Activated CD8-positive, alpha-beta memory T cell treated with anti-CD3 and anti-CD28 coated beads, Interleukin-2, amount 50 U/mL, for 24 hours (primary cell): ENCODE measurements around the gene SMCO2.

Experiments used
- DNase-seq: peaks from one replicate; pipeline ENCODE4 v3.0.0-alpha.2; 2020; ENCODE audit errors: extremely low read depth

Gene SMCO2

DNA sequence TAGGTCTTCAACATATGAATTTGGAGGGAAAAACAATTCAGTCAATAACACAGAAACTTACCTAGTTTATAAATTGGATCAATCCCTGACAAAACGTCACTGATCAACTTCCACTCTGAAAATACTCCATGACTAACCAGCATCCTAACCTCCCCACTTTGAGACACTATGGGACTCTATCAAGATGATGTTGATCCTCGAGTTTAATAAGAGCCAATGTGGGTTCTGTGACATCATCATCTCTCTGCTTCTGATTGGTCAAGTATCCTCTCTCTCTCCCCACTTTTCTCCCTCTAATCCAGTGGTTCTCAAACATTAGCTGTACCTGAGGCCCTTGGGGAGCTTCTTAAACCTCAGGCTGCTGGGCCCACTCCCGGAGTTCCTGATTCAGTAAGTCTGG, at the start of gene SMCO2:
Gene SMCO2 (plus strand): TSS at position 301 of the 400 bp plus-strand sequence. CDS start 23,896 bp downstream, outside the sequence.
- DNase-seq = no peak

DNA sequence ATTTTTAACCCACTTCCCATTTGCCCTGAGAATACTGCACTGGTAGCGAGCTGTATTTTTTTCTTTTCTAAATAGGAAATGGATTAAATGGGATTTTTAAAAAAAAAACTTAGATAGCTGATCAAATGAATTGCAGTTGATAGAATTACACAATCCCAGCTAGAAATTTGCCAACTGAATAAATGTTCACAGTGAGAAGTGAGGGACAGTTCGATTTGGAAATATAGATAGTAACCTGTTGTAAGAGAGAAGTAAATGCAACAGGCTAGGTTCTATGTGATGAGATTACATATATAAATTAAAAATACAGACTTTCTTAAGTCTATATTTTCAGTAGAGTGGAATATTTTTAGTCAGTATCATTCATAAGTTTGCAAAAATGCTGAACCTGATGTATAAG, 48.1 kb upstream of the SMCO2 start:
- no peak for DNase-seq

- DNase-seq = no peak
Observed at GRCh38 chr12:27399074-27399473, 47.5 kb upstream of the SMCO2 start.

DNA sequence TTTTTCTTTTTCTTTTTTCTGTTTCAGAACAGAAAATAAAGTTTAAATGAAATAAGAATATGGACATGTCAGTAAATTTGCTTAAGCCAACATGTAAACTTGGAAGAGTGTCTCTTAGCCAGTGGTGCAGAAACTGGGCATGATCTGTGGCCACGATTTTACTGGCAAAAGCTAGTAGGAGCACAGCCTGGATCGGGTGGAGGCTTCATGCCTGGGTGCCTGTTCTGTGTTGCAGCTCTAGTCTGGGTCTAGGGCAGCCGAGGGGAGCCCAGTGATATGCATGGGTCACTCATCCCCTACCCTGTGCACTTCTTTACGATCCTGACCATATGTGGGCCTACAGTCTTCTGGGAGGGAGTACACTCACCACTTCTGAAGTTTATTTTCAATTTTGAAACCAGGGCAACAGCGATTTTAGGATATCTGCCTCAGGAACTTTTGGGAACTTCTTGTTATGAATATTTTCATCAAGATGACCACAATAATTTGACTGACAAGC, 45.6 kb upstream of the SMCO2 start:
- no peak for DNase-seq

DNA sequence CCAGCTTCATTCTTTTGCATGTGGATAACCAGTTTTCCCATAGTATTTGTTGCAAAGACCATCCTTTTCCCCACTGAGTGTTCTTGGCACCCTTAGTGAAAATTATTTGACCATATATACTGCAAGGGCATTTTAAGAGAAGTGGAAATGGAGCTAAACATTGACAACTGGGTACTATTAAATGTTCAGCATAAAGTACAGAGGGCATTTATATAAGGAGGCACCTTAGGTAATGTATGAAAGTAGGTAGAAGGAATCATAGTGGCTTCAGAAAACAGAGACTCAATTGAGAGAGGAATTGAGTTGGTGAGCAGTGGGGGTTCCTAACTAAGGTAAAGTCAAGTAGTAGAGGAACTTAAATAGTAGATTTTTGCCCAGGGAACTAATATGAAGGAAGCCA, 34.5 kb upstream of the SMCO2 start:
- no peak for DNase-seq

DNA sequence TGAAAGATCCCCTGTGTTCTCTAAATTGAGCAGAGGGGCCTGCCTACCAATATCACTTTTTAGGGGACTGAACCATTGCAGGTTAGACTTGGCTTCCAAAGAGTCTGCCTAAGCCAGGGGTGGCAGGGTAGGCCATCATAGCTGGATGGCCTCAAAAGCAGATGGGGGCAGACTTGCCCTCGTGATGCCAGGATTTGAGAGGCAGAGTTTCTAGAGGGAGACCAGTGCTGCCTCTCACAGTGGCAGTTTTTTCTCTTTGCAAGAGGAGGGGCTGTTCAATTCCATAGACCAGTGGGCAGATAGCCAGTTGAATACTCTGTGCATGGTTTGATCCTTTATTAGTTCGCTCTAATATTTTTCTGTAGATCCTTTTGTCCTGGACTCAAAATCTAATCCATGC, 23.8 kb upstream of the SMCO2 start:
- DNase-seq = no peak

DNA sequence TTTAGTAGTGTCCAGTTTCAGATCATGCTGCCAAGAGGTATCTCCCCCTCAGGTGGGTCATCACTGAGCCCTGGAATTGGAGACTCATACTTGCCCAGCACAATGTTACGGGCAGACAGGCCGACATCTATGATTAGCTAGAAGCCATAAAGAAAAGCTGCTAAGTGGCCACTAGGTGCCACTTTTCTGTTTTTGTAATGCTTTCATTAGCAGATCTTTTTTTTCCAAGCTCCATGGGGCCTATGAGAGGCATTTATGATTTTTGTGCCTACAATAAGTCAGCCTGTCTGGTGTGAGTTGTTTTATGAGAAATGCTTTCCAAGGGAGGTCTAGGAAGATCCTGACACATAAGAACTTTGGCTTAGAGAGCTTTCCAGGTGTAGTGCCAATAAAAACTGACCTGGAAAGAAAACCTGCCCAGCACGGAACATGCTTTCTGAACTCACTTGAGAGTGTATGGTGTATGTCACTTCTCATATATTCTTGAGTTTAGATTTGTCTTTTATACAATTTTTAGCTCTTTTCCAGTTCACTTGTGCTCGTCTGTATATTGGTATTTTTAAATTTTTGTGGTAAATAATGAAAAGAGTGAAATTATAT, 21.8 kb upstream of the SMCO2 start:
- no peak for DNase-seq

- no peak for DNase-seq
Observed at GRCh38 chr12:27425306-27425705, 21.2 kb upstream of the SMCO2 start.

DNA sequence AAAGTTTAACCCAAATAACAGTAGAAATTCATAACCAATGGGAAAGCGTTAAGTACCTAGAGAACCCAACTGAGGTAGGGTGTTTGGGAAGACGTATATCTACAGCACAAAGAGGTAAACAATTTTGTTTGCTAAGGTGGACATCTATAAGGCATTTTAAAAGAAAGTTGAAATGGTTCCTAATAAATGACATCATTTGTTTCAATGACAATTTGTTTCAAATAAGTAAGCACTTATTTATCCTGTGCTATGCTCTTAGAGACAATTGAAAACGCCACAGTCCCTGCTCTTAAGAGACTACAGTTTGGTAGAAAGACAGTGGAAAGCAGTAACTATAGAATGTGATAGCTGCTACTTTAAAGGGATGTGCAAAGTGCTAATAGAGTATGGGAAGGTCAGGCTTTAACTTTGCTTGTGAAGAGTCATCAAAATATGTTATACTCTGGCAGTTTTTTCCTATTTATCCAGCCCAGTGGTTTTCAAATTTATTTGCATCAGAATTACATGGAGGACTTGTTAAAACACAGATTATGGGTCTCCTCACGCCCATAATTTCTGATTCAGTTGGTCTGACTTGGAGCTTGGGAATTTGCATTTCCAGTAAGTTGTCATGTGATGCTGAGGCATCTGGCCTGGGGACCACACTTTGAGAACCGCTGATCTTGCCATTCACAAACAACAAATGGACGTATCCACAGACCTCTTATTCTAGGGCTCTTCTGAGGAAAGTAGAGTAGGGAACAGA, 19.6 kb upstream of the SMCO2 start:
- DNase-seq = no peak

DNA sequence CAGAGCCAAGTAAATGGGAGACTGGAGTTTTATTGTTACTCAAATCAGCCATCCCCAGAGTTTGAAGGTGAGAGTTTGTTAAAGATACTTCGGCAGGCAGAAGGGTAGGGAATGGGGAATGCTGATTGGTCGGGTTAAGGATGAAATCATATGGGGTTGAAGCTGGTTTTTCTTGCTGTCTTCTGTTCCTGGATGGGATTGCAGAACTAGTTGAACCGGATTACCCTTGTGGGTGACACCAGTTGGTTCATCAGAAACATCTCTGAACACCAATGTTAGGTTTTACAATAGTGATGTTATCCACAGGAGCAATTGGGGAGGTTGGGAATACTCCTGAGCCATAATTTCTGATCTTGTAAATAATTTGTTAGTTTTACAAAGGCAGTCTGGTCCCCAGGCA, 18.7 kb upstream of the SMCO2 start:
- DNase-seq = no peak

- no peak for DNase-seq
Observed at GRCh38 chr12:27428466-27428865, 18.1 kb upstream of the SMCO2 start.

DNA sequence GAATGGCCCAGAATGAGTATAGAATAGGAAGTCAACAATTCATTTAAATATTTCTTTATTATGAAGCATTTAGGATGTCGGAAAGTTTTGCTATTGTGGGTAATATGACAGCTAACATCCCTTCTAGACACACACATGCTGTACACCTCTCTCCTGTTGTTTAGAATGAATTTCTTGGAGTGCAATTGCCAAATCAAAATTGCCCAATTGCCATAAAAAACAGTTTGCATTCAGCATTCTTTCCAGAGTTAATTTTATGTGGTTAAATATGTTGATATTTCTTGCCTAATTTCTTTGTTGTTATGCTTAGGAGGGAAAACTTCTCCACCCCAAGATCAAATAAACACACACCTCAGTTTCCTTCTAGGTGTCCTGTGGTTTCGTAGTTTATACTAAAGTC, 16.9 kb upstream of the SMCO2 start:
- no peak for DNase-seq

- no peak for DNase-seq
Observed at GRCh38 chr12:27431185-27431584, 15.4 kb upstream of the SMCO2 start.

DNA sequence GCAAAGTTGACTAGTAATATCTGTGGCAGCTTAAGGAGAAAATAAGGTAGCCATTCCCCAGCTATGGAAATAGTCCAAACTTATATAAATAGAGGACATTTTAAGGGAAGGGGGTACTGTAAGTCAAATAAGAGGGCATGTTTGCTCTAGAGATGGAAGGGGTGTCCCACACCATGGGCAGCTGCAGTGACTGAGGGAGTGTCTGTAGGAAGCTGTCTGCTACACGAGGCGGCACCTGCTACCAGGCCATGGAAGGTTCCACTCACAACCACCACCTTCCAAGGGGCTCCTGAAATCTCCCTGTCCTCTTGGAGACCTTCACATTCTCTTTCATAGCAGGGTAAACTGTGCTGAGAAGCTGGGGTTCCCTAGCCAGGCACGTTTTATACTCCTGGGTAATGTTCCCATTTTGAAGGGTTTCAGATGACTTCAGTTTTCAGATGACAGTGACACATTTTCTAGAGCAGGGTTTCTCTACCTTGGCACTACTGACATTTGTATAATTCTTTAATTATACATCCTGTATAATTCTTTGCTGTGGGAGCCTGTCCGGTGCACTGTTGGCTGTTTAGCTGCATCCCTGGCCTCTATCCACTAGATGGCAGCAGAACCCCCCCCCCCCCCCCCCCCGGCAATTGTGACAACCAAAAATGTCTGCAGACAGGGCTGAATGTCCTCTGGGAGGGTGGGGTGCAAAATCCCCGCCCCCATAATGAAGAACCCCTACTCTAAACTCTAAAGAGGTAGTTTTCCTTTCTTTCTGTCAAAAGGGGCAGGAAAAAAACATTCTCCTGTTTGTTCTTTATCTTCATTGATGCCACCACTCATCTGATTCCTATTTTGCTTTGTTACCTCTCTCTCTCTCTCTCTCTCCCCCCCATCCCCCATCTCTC, 11.6 kb upstream of the SMCO2 start:
- no peak for DNase-seq

GRCh38 chr12:27436029-27436428, 10.5 kb upstream of the SMCO2 start:
- DNase-seq = no peak

DNA sequence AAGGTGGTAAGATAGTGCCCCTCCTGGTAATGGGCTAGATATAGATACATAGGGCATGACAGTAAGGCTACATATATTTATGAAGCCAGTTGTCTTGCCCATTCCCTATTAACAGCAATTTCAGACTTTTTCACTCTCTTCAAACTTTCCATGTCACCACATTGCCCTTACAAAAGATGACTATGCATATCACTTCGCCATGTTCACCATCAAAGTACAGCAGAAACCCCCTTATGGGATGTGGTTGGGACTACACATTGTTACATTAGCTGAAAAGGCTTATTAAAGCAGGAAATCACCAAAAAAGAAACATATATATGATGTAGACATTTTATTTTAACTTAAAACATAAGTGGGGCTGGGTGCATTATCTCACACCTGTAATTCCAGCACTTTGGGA, 9.8 kb upstream of the SMCO2 start:
- no peak for DNase-seq

DNA sequence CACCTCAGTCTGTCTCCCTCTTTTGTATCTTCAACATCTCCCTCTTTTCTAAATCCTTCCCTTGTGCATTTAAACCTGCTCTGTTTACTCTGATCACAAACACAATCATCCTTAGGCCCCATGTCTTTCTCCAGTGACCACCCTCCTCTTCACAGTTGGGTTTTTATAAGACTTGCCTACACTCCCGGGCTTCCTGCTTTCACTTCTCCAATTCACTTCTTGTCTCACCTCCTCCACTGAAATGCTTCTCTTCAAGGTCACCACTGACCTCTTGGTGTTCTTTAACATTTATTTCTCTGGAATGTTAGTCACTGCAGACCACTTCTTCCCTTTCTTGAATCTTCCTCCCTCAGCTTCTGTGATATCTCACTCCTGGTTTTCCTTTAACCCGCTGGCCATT, 8.7 kb upstream of the SMCO2 start:
- no peak for DNase-seq

GRCh38 chr12:27447761-27448160, 1.2 kb downstream of the SMCO2 start:
- no peak for DNase-seq

DNA sequence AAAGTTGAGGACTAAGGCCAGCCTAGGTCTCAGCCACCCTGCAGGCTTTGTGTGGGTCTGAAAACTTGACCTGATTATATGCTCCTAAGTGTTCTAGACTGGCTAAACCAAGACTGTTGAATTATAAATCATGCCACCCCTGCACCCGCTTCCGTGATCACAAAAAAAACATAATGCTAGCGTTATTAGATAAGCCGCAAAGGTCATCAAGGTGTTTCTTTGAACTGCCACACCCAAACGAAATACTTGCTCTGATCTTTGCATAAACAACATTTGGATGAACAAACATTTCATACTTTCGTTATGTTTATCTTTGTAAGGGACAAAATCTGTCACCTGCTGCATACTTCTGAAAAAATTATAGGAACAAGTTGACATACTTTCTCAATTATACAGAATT, 2.5 kb downstream of the SMCO2 start:
- DNase-seq = no peak

DNA sequence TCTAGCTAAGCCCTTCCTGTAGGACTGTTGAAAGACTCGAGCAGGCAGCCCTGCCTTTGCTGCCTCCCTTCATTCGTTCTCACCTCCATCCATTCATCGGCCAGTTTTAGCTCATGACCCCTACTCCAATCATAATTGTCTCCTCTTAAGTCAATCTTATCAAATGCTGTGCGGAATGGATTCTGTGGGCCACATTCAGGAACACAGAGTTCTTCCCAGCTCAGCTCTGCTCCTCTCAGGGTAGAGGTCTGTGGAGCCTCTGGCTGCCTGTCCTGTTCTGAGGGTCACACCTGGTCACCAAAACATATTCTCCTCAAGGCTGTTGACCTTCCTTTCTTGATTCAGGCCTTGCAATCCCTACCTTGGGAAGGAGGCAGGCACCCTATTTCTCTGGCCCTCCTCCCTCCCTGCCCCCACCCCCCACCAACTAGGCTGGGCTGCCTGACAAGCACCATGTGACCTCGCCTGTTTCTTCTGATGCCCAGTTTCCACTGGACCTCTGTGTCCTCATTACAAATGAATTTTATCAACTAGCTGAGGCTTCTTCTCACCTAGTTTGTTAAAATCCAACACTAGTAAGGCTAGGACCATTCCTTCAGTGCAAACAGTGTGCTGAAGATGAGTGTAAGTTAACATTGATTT, 3.5 kb downstream of the SMCO2 start:
- DNase-seq = no peak

GRCh38 chr12:27451036-27451825, 4.7 kb downstream of the SMCO2 start:
- no peak for DNase-seq
